H9 (cell line): Measurements from ENCODE around the gene WDPCP. TPM values are rescaled to one million over a fixed set of nuclear protein-coding genes. Genes with fewer than 3 reads are reported as not detected.

ENCODE experiments used
- DNase-seq: peaks from one replicate; pipeline ENCODE4 v3.0.0-alpha.2; 2017
- H2AFZ ChIP-seq: one replicate; pipeline ENCODE4 v1.6.1; 2013; ENCODE audit warnings: mild to moderate bottlenecking, low read length, control low read depth, moderate library complexity
- H2AK5ac ChIP-seq: 2 replicates; pipeline ENCODE4 v1.6.1; 2013; ENCODE audit warnings: low read length, control low read depth, mixed read lengths; ENCODE audit not compliant: insufficient read length
- H2BK120ac ChIP-seq: one replicate; pipeline ENCODE4 v1.6.1; 2013; ENCODE audit warnings: low read depth, mild to moderate bottlenecking, low read length, control low read depth, inconsistent platforms; ENCODE audit not compliant: poor library complexity, severe bottlenecking
- H2BK12ac ChIP-seq: 2 replicates; pipeline ENCODE4 v1.6.1; 2013; ENCODE audit warnings: low read length, control low read depth, mixed read lengths, low read depth; ENCODE audit not compliant: insufficient read length
- H2BK15ac ChIP-seq: 2 replicates; pipeline ENCODE4 v1.6.1; 2013; ENCODE audit warnings: low read depth, low read length, control low read depth
- H2BK20ac ChIP-seq: one replicate; pipeline ENCODE4 v1.6.1; 2013; ENCODE audit warnings: low read depth, mild to moderate bottlenecking, low read length, control low read depth, inconsistent platforms; ENCODE audit not compliant: poor library complexity, severe bottlenecking
- H2BK5ac ChIP-seq: 2 replicates; pipeline ENCODE4 v1.6.1; 2013; ENCODE audit warnings: low read length, control low read depth, mixed read lengths; ENCODE audit not compliant: insufficient read length
- H3K14ac ChIP-seq: 2 replicates; pipeline ENCODE4 v1.6.1; 2013; ENCODE audit warnings: low read length, control low read depth; ENCODE audit not compliant: insufficient read depth
- H3K18ac ChIP-seq: 2 replicates; pipeline ENCODE4 v1.6.1; 2013; ENCODE audit warnings: low read depth, mild to moderate bottlenecking, mixed read lengths, low read length, control low read depth; ENCODE audit not compliant: insufficient read length
- H3K23ac ChIP-seq: 2 replicates; pipeline ENCODE4 v1.6.1; 2013; ENCODE audit warnings: low read length, control low read depth, mixed read lengths, low read depth; ENCODE audit not compliant: insufficient read length
- H3K23me2 ChIP-seq: 2 replicates; pipeline ENCODE4 v1.6.1; 2013; ENCODE audit warnings: low read depth, mild to moderate bottlenecking, mixed read lengths, low read length, control low read depth; ENCODE audit not compliant: insufficient read length, poor library complexity, severe bottlenecking
- H3K27ac ChIP-seq: 2 replicates; pipeline ENCODE4 v1.5.1; 2013; ENCODE audit warnings: low read length, control low read depth, mixed read lengths, low read depth; ENCODE audit not compliant: insufficient read length
- H3K27me3 ChIP-seq: 2 replicates; pipeline ENCODE4 v1.6.1; 2013; ENCODE audit warnings: low read length, control low read depth, inconsistent platforms; ENCODE audit not compliant: insufficient read depth
- H3K4ac ChIP-seq: 2 replicates; pipeline ENCODE4 v1.6.1; 2013; ENCODE audit warnings: low read depth, mild to moderate bottlenecking, control low read depth, inconsistent platforms, low read length, moderate library complexity
- H3K4me1 ChIP-seq: 2 replicates; pipeline ENCODE4 v1.6.1; 2013; ENCODE audit warnings: low read length, control low read depth, inconsistent platforms; ENCODE audit not compliant: insufficient read depth
- H3K4me2 ChIP-seq: 2 replicates; pipeline ENCODE4 v1.6.1; 2013; ENCODE audit warnings: low read length, control low read depth, mixed read lengths; ENCODE audit not compliant: insufficient read length, insufficient read depth
- H3K56ac ChIP-seq: 2 replicates; pipeline ENCODE4 v1.6.1; 2013; ENCODE audit warnings: low read depth, mild to moderate bottlenecking, mixed read lengths, low read length, control low read depth; ENCODE audit not compliant: insufficient read length
- H3K79me1 ChIP-seq: 2 replicates; pipeline ENCODE4 v1.6.1; 2013; ENCODE audit warnings: low read depth, mild to moderate bottlenecking, moderate library complexity, low read length, control low read depth, inconsistent platforms; ENCODE audit not compliant: insufficient read depth, poor library complexity, severe bottlenecking
- H3K79me2 ChIP-seq: 2 replicates; pipeline ENCODE4 v1.6.1; 2013; ENCODE audit warnings: low read length, control low read depth, inconsistent platforms; ENCODE audit not compliant: insufficient read depth
- H3K9ac ChIP-seq: 2 replicates; pipeline ENCODE4 v1.6.1; 2013; ENCODE audit warnings: low read length, control low read depth, mixed read lengths; ENCODE audit not compliant: insufficient read length; ENCODE audit errors: extremely low read depth
- H3K9me3 ChIP-seq: one replicate; pipeline ENCODE4 v1.6.1; 2013; ENCODE audit warnings: low read depth, low read length, inconsistent platforms; ENCODE audit not compliant: control insufficient read depth
- H3T11ph ChIP-seq: one replicate; pipeline ENCODE4 v1.6.1; 2013; ENCODE audit warnings: mild to moderate bottlenecking, low read length, control low read depth, inconsistent platforms
- H4K20me1 ChIP-seq: one replicate; pipeline ENCODE4 v1.6.1; 2013; ENCODE audit not compliant: control insufficient read depth, insufficient read length, insufficient read depth
- H4K5ac ChIP-seq: 2 replicates; pipeline ENCODE4 v1.6.1; 2013; ENCODE audit warnings: low read depth, mild to moderate bottlenecking, mixed read lengths, low read length, control low read depth; ENCODE audit not compliant: insufficient read length
- H4K8ac ChIP-seq: replicated peaks from 2 replicates; pipeline ENCODE4 v1.6.1; 2013; ENCODE audit warnings: low read length, control low read depth, mixed read lengths, low read depth; ENCODE audit not compliant: insufficient read length
- H4K91ac ChIP-seq: 2 replicates; pipeline ENCODE4 v1.6.1; 2013; ENCODE audit warnings: low read depth, mild to moderate bottlenecking, moderate library complexity, mixed read lengths, low read length, control low read depth; ENCODE audit not compliant: insufficient read length
- H3K27ac Mint-ChIP-seq, 3 experiments: 2 replicates in 2 of 3; 3 replicates in 1 of 3; pipeline ENCODE4 v1.8.0; 2020 to 2021; ENCODE audit warnings: mixed read lengths in 3 of 3, mild to moderate bottlenecking in 1 of 3, moderate library complexity in 1 of 3
- H3K27me3 Mint-ChIP-seq: 2 replicates; pipeline ENCODE4 v1.8.0; 2021; ENCODE audit warnings: low read depth, mild to moderate bottlenecking, moderate library complexity, mixed read lengths
- H3K36me3 Mint-ChIP-seq, 3 experiments: 2 replicates in 2 of 3; 3 replicates in 1 of 3; pipeline ENCODE4 v1.8.0; 2020 to 2021; ENCODE audit warnings: low read depth in 3 of 3, mixed read lengths in 3 of 3; ENCODE audit not compliant: insufficient read depth in 1 of 3
- H3K4me1 Mint-ChIP-seq, 2 experiments: 2 replicates each; pipeline ENCODE4 v1.8.0; 2020; ENCODE audit warnings: mixed read lengths in 2 of 2
- H3K4me3 Mint-ChIP-seq, 2 experiments: 2 replicates in 1 of 2; 3 replicates in 1 of 2; pipeline ENCODE4 v1.8.0; 2020 to 2021; ENCODE audit warnings: mild to moderate bottlenecking in 2 of 2, mixed read lengths in 2 of 2, moderate library complexity in 1 of 2
- H3K9me3 Mint-ChIP-seq, 2 experiments: 2 replicates in 1 of 2; 3 replicates in 1 of 2; pipeline ENCODE4 v1.8.0; 2020; ENCODE audit warnings: mild to moderate bottlenecking in 2 of 2, mixed read lengths in 2 of 2, moderate library complexity in 1 of 2
- CTCF ChIP-seq: fragments of 200-600 bp; sonication (generic); conservative IDR thresholded peaks from 3 replicates; pipeline ENCODE4 v1.8.0; 2021; ENCODE audit warnings: antibody characterized with exemption, mild to moderate bottlenecking
- whole genome bisulfite sequencing: extraction: QIAGEN DNeasy Blood & Tissue Kit; methylation state at CpG from one replicate; pipeline ENCODE4 v1.1.7; 2013; ENCODE audit warnings: missing lambda C conversion rate, low lambda C conversion rate, mixed read lengths; ENCODE audit not compliant: insufficient read length; ENCODE audit errors: extremely low coverage; 5-methylcytosine and 5-hydroxymethylcytosine counted together
- total RNA-seq: library from RNA; stranded (reverse); gene quantifications from 2 replicates; pipeline ENCODE4 v1.2.1, GENCODE V29; 2021

The WDPCP gene
- total RNA-seq, 1 experiment from 2014 or later, result 22.4 TPM

GRCh38 chr2:63555299-63555698 is 33.0 kb downstream of the WDPCP start:
- Histone ChIP-seq H3K18ac (no peak overlapping the region), H3K4ac (no peak overlapping the region), H3K23me2 (no peaks in the 10 kb centered on the region), H3T11ph (no peak overlapping the region), H2BK15ac (no peak overlapping the region), H3K14ac (no peak overlapping the region), H3K79me1 (no peaks in the 10 kb centered on the region), H3K56ac (no peak overlapping the region), H4K91ac (no peak overlapping the region), H3K27ac (no peak overlapping the region), H2BK20ac (no peak overlapping the region), H4K5ac (no peak overlapping the region), H4K8ac (no peak overlapping the region), H2BK5ac (no peak overlapping the region), H4K20me1 (peaks cover 2% of the 10 kb centered on the region), H3K4me2 (no peak overlapping the region), H2BK12ac (no peak overlapping the region), H3K79me2 (no peaks in the 10 kb centered on the region), H3K23ac (no peak overlapping the region), H2BK120ac (no peak overlapping the region), H2AK5ac (no peak overlapping the region), H3K4me1 (no peaks in the 10 kb centered on the region), H2AFZ (no peak overlapping the region), H3K9me3 (no peaks in the 10 kb centered on the region), H3K9ac (no peak overlapping the region), H3K27me3 (no peaks in the 10 kb centered on the region)
- Mint-ChIP-seq H3K27ac (peak overlapping the region in 2 of 3 experiments; percentile 59 to 78; a peak in 2 of 7 replicates), H3K4me3 (no peak overlapping the region), H3K4me1 (peaks cover 21 to 32% of the 10 kb centered on the region in 2 experiments), H3K27me3 (no peaks in the 10 kb centered on the region), H3K36me3 (peaks cover 35 to 70% (median 38%) of the 10 kb centered on the region in 3 experiments), H3K9me3 (peaks cover 35 to 38% of the 10 kb centered on the region in 2 experiments)
- no peak for TF ChIP-seq CTCF
- no CpG with 5 or more reads among the region's 7 CpGs for WGBS
- no peak for DNase-seq
